ENCODE measurements around the gene MSH6. TPM values are rescaled to one million over a fixed set of nuclear protein-coding genes. Genes with fewer than 3 reads are reported as not detected.
A peak's percentile ranks its signal among the peaks of the same experiment; 100 is the strongest.
"Not testable (repeated sequence)": the region's sequence is repeated elsewhere in the genome, so short reads cannot be mapped to it uniquely, and the experiment has no call there.

Gene MSH6
- total RNA-seq, 1 donor: 46.2 TPM

DNA sequence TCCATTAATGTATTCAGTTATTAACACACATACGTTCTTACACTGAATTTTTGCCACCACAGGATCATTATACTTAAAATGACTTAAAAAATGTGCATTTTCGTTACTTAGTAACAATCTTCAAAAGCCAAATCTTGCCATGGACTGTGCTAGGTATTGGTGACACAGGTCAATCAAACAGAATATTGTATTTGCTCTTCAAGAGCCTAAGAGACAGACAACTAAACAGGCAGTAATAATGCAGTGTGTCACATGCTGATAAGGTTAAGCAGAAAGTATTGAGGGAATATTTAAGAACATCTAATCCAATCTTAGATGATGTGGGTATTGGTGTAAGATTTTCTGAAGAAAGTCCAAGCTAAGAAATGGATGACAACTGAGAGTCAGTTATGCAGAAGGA lies 66.4 kb downstream of the MSH6 start:
- DNase-seq (ENCODE audit: low read depth): no peak
- TF ChIP-seq, protein P1, sequence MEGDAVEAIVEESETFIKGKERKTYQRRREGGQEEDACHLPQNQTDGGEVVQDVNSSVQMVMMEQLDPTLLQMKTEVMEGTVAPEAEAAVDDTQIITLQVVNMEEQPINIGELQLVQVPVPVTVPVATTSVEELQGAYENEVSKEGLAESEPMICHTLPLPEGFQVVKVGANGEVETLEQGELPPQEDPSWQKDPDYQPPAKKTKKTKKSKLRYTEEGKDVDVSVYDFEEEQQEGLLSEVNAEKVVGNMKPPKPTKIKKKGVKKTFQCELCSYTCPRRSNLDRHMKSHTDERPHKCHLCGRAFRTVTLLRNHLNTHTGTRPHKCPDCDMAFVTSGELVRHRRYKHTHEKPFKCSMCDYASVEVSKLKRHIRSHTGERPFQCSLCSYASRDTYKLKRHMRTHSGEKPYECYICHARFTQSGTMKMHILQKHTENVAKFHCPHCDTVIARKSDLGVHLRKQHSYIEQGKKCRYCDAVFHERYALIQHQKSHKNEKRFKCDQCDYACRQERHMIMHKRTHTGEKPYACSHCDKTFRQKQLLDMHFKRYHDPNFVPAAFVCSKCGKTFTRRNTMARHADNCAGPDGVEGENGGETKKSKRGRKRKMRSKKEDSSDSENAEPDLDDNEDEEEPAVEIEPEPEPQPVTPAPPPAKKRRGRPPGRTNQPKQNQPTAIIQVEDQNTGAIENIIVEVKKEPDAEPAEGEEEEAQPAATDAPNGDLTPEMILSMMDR (IDR thresholded peaks at IDR 0.05; ENCODE audit: insufficient read depth, low read depth, low read length): no peak
- no peak overlapping the region for H3K4me3 ChIP-seq (ENCODE audit: low read depth, low read length)

DNA sequence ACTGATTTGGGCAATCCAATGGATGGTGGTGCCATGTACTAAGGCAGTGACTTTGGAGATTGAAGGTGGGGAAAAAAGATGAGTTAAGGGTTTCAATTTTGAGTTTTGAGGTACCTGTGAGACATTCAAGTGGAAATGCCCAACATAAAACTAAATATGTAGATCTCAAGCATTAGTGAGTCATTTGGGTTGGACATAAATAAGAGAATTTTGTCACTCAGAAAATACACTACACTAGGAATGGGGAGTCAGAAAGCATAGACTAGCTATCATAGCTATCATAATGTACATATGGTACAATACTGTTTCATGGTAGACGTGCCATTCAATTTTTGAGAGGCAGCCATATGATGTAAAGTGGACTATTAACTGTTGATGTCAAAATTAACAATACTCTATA lies 67.3 kb downstream of the MSH6 start:
- TF ChIP-seq, protein P1 (IDR thresholded peaks at IDR 0.05; ENCODE audit: insufficient read depth, low read depth, low read length): no peak
- no peak overlapping the region for H3K4me3 ChIP-seq (ENCODE audit: low read depth, low read length)
- DNase-seq (ENCODE audit: low read depth): no peak

DNA sequence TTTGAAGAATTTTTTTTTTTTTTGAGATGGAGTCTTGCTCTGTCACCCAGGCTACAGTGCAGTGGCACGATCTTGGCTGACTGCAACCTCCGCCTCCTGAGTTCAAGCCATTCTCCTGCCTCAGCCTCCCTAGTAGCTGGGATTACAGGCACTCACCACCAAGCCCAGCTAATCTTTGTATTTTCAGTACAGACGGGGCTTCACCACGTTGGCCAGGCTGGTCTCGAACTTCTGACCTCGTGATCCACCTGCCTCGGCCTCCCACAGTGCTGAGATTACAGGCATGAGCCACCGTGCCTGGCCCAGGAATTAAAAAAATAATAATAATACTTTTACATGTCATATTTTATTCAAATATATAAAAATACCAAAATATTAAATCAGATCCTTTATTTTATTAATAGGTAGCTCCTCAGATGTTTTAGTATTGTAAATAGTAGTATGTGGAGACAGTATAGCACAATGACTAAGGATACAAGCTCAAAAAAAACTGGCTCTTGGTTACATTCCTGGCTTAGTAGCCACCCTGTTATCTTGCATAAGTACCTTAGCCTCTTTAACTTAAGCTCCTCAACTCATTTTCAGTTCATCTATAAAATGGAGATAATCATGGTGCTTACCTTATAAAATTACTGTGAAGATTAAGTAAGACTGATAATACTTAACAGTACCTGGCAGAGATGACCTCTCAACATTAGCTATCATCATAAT lies 70.3 kb downstream of the MSH6 start:
- H3K4me3 ChIP-seq (ENCODE audit: low read depth, low read length): not testable (repeated sequence)
- peak; percentile 51 for DNase-seq (ENCODE audit: low read depth)

Small RNA genes within 50 kb of the gene (small RNA-seq; reads per million reads assigned to genes)
- not detected for gene RF00026
- gene RPL36AP15: not detected

Other genes with a start within 250 kb of the MSH6 start
- gene KCNK12, start 212.2 kb upstream of the MSH6 start, total RNA-seq: not detected in 2 replicates
- 46.1 and 48.8 TPM in 2 replicates for gene FBXO11, start 123.4 kb downstream of the MSH6 start, total RNA-seq

Measured in fibroblast of villous mesenchyme (primary cell).